Naive thymus-derived CD8-positive, alpha-beta T cell (primary cell): ENCODE results near the gene ATP1B3. TPM values are rescaled to one million over a fixed set of nuclear protein-coding genes. Genes with fewer than 3 reads are reported as not detected.
"Not testable (repeated sequence)": the region's sequence is repeated elsewhere in the genome, so short reads cannot be mapped to it uniquely, and the experiment has no call there.

Source experiments
- ATAC-seq, 2 donors: fragments of 150-1000 bp; cut with Tn5 transposase in 1 of 2; sonication (Bioruptor Pico), chemical (Tn5 transposase) in 1 of 2; 1 replicate in 1 of 2; 2 replicates in 1 of 2; pipeline ENCODE4 v1.10.0; 2021; ENCODE audit warnings: mild to moderate bottlenecking in 2 of 2, moderate library complexity in 2 of 2
- POLR2A ChIA-PET: fragments of 350-600 bp; sonication (Branson Sonifier 250); formaldehyde crosslinking; loops from one replicate; lab custom pipeline; 2021; ENCODE audit warnings: antibody characterized with exemption; lab: Charles Lee
- DNase-seq, 10 donors: peaks; one replicate each; pipeline versions ENCODE4 v3.0.0 to v3.0.0-alpha.2; 2020 to 2022
- H3K27ac Mint-ChIP-seq, 10 donors: one replicate each; pipeline ENCODE4 v1.8.0; 2020 to 2022; ENCODE audit warnings: mild to moderate bottlenecking in 10 of 10, mixed read lengths in 10 of 10, moderate library complexity in 4 of 10, inconsistent platforms in 1 of 10
- H3K27me3 Mint-ChIP-seq, 5 donors: one replicate each; pipeline ENCODE4 v1.8.0; 2021 to 2022; ENCODE audit warnings: mixed read lengths in 5 of 5
- H3K36me3 Mint-ChIP-seq, 3 donors: one replicate each; pipeline ENCODE4 v1.8.0; 2020 to 2022; ENCODE audit warnings: mixed read lengths in 3 of 3, mild to moderate bottlenecking in 2 of 3, inconsistent platforms in 1 of 3
- H3K4me1 Mint-ChIP-seq, 4 donors: one replicate each; pipeline ENCODE4 v1.8.0; 2021 to 2022; ENCODE audit warnings: mixed read lengths in 4 of 4
- H3K4me3 Mint-ChIP-seq, 10 donors: one replicate each; pipeline ENCODE4 v1.8.0; 2020 to 2022; ENCODE audit warnings: mild to moderate bottlenecking in 10 of 10, mixed read lengths in 10 of 10, moderate library complexity in 6 of 10, inconsistent platforms in 1 of 10
- H3K9me3 Mint-ChIP-seq, 9 donors: one replicate each; pipeline ENCODE4 v1.8.0; 2020 to 2022; ENCODE audit warnings: mixed read lengths in 9 of 9, mild to moderate bottlenecking in 3 of 9, inconsistent platforms in 1 of 9, moderate library complexity in 1 of 9
- polyA plus RNA-seq, 3 donors: library from polyadenylated mRNA; unstranded; fragments of 300-500 nt; fragmentation: Illumina TruSeq; gene quantifications; one replicate each; pipeline ENCODE4 v1.2.3, GENCODE V29; 2021
- total RNA-seq, 8 experiments: library from RNA in 2 of 8; stranded (reverse) in 2 of 8; gene quantifications; one replicate each; pipeline ENCODE4 v1.2.3 and lab custom pipeline; 2021 to 2026

Gene ATP1B3
- total and polyA plus RNA-seq, 5 experiments from 2014 or later: 25.6 to 104 (median 69.1) TPM

DNA sequence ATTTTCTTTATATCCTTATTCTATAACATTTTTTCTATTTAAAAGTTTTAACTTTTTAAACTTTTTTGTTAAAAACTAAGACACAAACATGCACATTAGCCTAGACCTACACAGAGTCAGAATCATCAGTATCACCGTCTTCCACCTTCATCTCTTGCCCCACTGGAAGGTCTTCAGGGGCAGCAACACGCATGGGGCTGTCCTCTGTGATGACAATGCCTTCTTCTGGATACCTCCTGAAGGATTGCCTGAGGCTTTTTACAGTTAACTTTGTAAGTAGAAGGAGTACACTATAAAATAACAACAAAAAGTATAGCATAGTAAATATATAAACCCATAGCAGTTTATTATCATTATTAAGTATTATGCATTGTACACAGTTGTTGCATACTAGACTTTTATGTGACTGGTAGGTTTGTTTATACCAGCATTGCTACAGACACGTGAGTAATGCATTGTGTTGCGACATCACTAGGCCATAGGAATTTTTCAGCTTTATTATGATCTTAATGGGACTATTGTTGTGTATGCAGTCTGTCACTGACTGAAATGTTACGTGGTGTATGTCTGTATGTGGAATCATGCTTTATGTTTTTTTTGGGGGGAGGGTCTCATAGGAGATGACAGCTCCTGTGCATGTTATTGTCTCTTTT, 18.2 kb downstream of the ATP1B3 start:
- POLR2A ChIA-PET: no interaction called here
- no peaks in the 10 kb centered on the region for H3K27me3 Mint-ChIP-seq
- ATAC-seq: no peak

GRCh38 chr3:141895731-141896130, 19.3 kb downstream of the ATP1B3 start:
- Mint-ChIP-seq H3K4me3 (no peak overlapping the region), H3K4me1 (peaks cover 7 to 15% (median 12%) of the 10 kb centered on the region in 4 donors), H3K36me3 (peaks cover 9 to 36% (median 24%) of the 10 kb centered on the region in 3 donors), H3K27me3 (no peaks in the 10 kb centered on the region), H3K27ac (no peak overlapping the region), H3K9me3 (peaks cover 0 to 14% (median 7%) of the 10 kb centered on the region in 9 donors)
- POLR2A ChIA-PET: no interaction called here
- DNase-seq: no peak
- no peak for ATAC-seq

More for the DNA sequence above, 18.2 kb downstream of the ATP1B3 start:
- Mint-ChIP-seq H3K9me3 (peaks cover 0 to 9% (median 4%) of the 10 kb centered on the region in 9 donors), H3K4me1 (peaks cover 7 to 17% (median 14%) of the 10 kb centered on the region in 4 donors), H3K36me3 (peaks cover 9 to 27% (median 24%) of the 10 kb centered on the region in 3 donors), H3K27ac (no peak overlapping the region), H3K4me3 (no peak overlapping the region)
- no peak for DNase-seq

- H3K27ac Mint-ChIP-seq: no peak overlapping the region
- peaks cover 6 to 11% (median 8%) of the 10 kb centered on the region in 4 donors for H3K4me1 Mint-ChIP-seq
- ATAC-seq (no peak), DNase-seq (no peak)
- H3K4me3 Mint-ChIP-seq: no peak overlapping the region
- H3K36me3 Mint-ChIP-seq: peaks cover 9 to 32% (median 25%) of the 10 kb centered on the region in 3 donors
- H3K27me3 Mint-ChIP-seq: no peaks in the 10 kb centered on the region
- peaks cover 0 to 16% (median 7%) of the 10 kb centered on the region in 9 donors for H3K9me3 Mint-ChIP-seq
- POLR2A ChIA-PET: no interaction called here
Observed at GRCh38 chr3:141898908-141899307, 22.5 kb downstream of the ATP1B3 start.

DNA sequence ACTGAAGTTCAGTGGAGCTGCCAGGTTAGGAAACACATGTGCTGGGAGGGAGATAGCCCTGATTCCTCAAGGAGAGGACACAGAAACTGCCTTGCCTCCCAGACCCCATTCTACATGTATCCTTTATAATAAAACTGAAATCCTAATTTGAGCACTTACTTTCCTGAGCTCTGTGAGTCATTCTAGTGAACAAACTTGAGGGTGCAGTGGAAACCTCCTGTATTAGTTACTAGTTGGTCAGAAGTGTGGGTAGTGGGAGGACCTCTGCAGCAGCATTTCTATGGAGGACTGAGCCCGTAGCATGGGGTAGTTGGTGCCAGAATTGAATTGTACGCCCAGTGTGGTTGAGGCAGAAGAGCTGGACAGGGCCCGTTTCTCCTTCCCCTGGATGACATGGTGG, 23.9 kb downstream of the ATP1B3 start:
- Mint-ChIP-seq H3K4me1 (peaks cover 3 to 11% (median 7%) of the 10 kb centered on the region in 4 donors), H3K27ac (peak overlapping the region in 1 of 10 donors; percentile 57), H3K9me3 (peaks cover 0 to 16% (median 7%) of the 10 kb centered on the region in 9 donors), H3K27me3 (no peaks in the 10 kb centered on the region), H3K36me3 (peaks cover 9 to 30% (median 28%) of the 10 kb centered on the region in 3 donors), H3K4me3 (no peak overlapping the region)
- no peak for ATAC-seq
- DNase-seq: no peak
- POLR2A ChIA-PET: interaction anchor here (0.5 kb wide), 1 partner anchor 63 kb away, joined by 4 read pairs; no protein-coding TSS in a partner anchor

- ATAC-seq: no peak
- POLR2A ChIA-PET: no interaction called here
- DNase-seq: no peak
- peaks cover 3 to 10% (median 8%) of the 10 kb centered on the region in 4 donors for H3K4me1 Mint-ChIP-seq
- H3K27me3 Mint-ChIP-seq: no peaks in the 10 kb centered on the region
- no peak overlapping the region for H3K4me3 Mint-ChIP-seq
- H3K36me3 Mint-ChIP-seq: peaks cover 9 to 28% (median 24%) of the 10 kb centered on the region in 3 donors
- peaks cover 0 to 16% (median 7%) of the 10 kb centered on the region in 9 donors for H3K9me3 Mint-ChIP-seq
- H3K27ac Mint-ChIP-seq: peak overlapping the region in 2 of 10 donors; percentile 9 to 12
Observed at GRCh38 chr3:141901914-141902313, 25.5 kb downstream of the ATP1B3 start.

DNA sequence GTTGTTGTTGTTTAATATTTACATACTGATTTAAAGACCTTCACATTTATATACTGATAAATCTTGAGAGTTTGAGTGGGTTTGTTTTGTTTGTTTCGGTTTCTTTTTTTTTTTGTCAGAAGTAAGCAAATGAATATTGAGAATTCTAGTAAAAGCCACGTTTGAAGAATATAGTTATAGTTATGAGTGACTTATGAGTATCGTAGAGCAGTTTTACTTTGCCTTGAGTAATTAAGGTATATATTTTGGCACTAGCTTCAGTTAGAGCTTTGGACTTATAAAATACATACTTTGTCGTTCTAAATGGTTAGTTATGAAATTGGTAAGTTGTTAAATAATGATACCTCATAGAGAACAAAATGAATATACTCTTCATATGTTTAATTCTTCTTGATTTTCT, 27.8 kb downstream of the ATP1B3 start:
- ATAC-seq (no peak), DNase-seq (no peak)
- POLR2A ChIA-PET: no interaction called here
- no peak overlapping the region for H3K4me3 Mint-ChIP-seq
- no peaks in the 10 kb centered on the region for H3K27me3 Mint-ChIP-seq
- peaks cover 3 to 10% (median 6%) of the 10 kb centered on the region in 4 donors for H3K4me1 Mint-ChIP-seq
- H3K36me3 Mint-ChIP-seq: peaks cover 0 to 44% (median 14%) of the 10 kb centered on the region in 3 donors
- H3K9me3 Mint-ChIP-seq: peaks cover 0 to 14% (median 3%) of the 10 kb centered on the region in 9 donors
- H3K27ac Mint-ChIP-seq: no peak overlapping the region

DNA sequence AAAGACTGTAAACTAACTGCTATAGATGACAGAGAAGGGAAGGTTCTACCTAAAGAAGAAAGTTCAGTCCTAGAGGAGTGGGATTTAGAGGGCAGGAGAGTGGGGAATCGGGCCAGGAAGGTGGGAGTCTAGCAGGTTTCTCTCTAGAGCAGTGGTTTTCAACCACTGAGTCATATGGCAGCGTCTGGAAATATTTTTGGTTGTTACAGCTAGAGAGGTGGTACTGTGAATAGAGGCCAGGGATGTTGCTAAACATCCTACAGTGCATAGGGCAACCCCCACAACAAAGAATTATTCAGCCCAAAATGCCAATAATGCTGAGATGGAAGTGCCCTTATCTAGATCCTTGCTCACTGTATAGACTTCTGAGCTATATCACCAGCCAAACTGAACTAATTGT, 28.7 kb downstream of the ATP1B3 start:
- no peak for ATAC-seq
- Mint-ChIP-seq H3K4me1 (peaks cover 3 to 10% (median 6%) of the 10 kb centered on the region in 4 donors), H3K27ac (peak overlapping the region in 1 of 10 donors; percentile 12), H3K9me3 (peaks cover 0 to 8% (median 0%) of the 10 kb centered on the region in 9 donors), H3K4me3 (no peak overlapping the region), H3K27me3 (no peaks in the 10 kb centered on the region), H3K36me3 (peaks cover 0 to 49% (median 16%) of the 10 kb centered on the region in 3 donors)
- DNase-seq: no peak
- POLR2A ChIA-PET: no interaction called here

- H3K4me3 Mint-ChIP-seq: no peak overlapping the region
- DNase-seq: no peak
- H3K27me3 Mint-ChIP-seq: no peaks in the 10 kb centered on the region
- ATAC-seq: no peak
- peaks cover 2 to 6% (median 3%) of the 10 kb centered on the region in 4 donors for H3K4me1 Mint-ChIP-seq
- POLR2A ChIA-PET: no interaction called here
- H3K9me3 Mint-ChIP-seq: peaks cover 0 to 9% (median 0%) of the 10 kb centered on the region in 9 donors
- H3K27ac Mint-ChIP-seq: peak overlapping the region in 4 of 10 donors; percentile 5 to 27 (median 14)
- peaks cover 0 to 47% (median 14%) of the 10 kb centered on the region in 3 donors for H3K36me3 Mint-ChIP-seq
Observed at GRCh38 chr3:141909408-141909807, 33.0 kb downstream of the ATP1B3 start.

- H3K27me3 Mint-ChIP-seq, POLR2A ChIA-PET, DNase-seq, H3K27ac Mint-ChIP-seq, H3K4me1 Mint-ChIP-seq, H3K9me3 Mint-ChIP-seq, ATAC-seq, H3K4me3 Mint-ChIP-seq: not testable (repeated sequence)
- H3K36me3 Mint-ChIP-seq: peaks cover 0 to 44% (median 14%) of the 10 kb centered on the region in 3 donors
Observed at GRCh38 chr3:141909986-141910385, 33.5 kb downstream of the ATP1B3 start.

GRCh38 chr3:141913150-141913811, 36.8 kb downstream of the ATP1B3 start:
- H3K27me3 Mint-ChIP-seq: no peaks in the 10 kb centered on the region
- H3K27ac Mint-ChIP-seq: peak overlapping the region in 6 of 10 donors; percentile 0 to 63 (median 17)
- H3K4me3 Mint-ChIP-seq: no peak overlapping the region
- ATAC-seq (peak; percentile 89), DNase-seq (peak in 9 of 10 donors; percentile 25 to 74 (median 54))
- H3K4me1 Mint-ChIP-seq: peaks cover 0 to 6% (median 2%) of the 10 kb centered on the region in 4 donors
- POLR2A ChIA-PET: interaction anchor here (0.6 to 1.3 kb wide), 3 partner anchors 37 to 323 kb away, joined by 3 to 11 read pairs (median 6); partner anchors contain the start of genes ATP1B3 and RNF7
- H3K9me3 Mint-ChIP-seq: peaks cover 0 to 9% (median 0%) of the 10 kb centered on the region in 9 donors
- peaks cover 0 to 37% (median 12%) of the 10 kb centered on the region in 3 donors for H3K36me3 Mint-ChIP-seq

DNA sequence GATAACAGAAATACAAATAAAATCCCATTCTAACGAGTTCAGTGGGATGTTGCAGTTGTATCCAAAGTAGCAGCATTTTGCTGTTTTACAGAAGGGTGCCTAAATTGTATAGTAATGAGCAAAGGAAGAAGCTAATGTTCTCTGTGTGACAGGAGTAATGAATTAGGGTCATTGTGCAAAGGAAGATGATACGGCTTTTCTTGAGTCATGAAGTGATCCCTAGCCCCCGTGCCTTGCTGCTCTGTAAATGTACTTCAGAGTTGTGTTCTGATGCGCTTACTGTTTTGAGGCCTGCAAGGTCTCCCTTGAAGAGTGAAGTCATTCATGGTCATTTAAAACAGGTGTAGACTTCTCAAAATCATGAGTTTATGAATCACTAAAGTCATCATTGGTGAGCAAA, 37.9 kb downstream of the ATP1B3 start:
- Mint-ChIP-seq H3K36me3 (peaks cover 0 to 35% (median 13%) of the 10 kb centered on the region in 3 donors), H3K9me3 (peaks cover 0 to 9% (median 0%) of the 10 kb centered on the region in 9 donors), H3K4me3 (peak overlapping the region in 1 of 10 donors; percentile 34), H3K27ac (no peak overlapping the region), H3K4me1 (peaks cover 0 to 6% (median 2%) of the 10 kb centered on the region in 4 donors), H3K27me3 (no peaks in the 10 kb centered on the region)
- POLR2A ChIA-PET: no interaction called here
- ATAC-seq (no peak), DNase-seq (no peak)

- no peak overlapping the region for H3K27ac Mint-ChIP-seq
- H3K4me1 Mint-ChIP-seq: peaks cover 0 to 6% (median 2%) of the 10 kb centered on the region in 4 donors
- DNase-seq: no peak
- H3K9me3 Mint-ChIP-seq: peaks cover 0 to 9% (median 0%) of the 10 kb centered on the region in 9 donors
- H3K36me3 Mint-ChIP-seq: peaks cover 0 to 32% (median 9%) of the 10 kb centered on the region in 3 donors
- H3K4me3 Mint-ChIP-seq: no peak overlapping the region
- H3K27me3 Mint-ChIP-seq: no peaks in the 10 kb centered on the region
- no peak for ATAC-seq
- POLR2A ChIA-PET: no interaction called here
Observed at GRCh38 chr3:141915016-141915415, 38.6 kb downstream of the ATP1B3 start.
